OCI-LY1 (cell line): ENCODE data around the gene ZMIZ1.

Experiments used
- CTCF ChIP-seq: fragments of 200-600 bp; sonication (generic), shearing (Covaris generic); IDR thresholded peaks from 2 replicates; pipeline ENCODE4 v1.5.1; 2017; ENCODE audit warnings: mild to moderate bottlenecking, antibody characterized with exemption, low read length, moderate library complexity, mixed read lengths
- EZH2 ChIP-seq: fragments of 200-600 bp; sonication (generic), shearing (Covaris generic); IDR thresholded peaks from 2 replicates; pipeline ENCODE4 v1.8.0; 2017; ENCODE audit warnings: borderline replicate concordance, mixed run types, mild to moderate bottlenecking, antibody characterized with exemption, low read length, moderate library complexity, mixed read lengths

GRCh38 chr10:79209831-79210230 lies 141.1 kb downstream of the ZMIZ1 start:
- no peak for TF ChIP-seq CTCF
- TF ChIP-seq EZH2 = no peak
